Measurements from ENCODE around the gene RGPD3.
"Not testable (repeated sequence)": the region's sequence is repeated elsewhere in the genome, so short reads cannot be mapped to it uniquely, and the experiment has no call there.

DNA sequence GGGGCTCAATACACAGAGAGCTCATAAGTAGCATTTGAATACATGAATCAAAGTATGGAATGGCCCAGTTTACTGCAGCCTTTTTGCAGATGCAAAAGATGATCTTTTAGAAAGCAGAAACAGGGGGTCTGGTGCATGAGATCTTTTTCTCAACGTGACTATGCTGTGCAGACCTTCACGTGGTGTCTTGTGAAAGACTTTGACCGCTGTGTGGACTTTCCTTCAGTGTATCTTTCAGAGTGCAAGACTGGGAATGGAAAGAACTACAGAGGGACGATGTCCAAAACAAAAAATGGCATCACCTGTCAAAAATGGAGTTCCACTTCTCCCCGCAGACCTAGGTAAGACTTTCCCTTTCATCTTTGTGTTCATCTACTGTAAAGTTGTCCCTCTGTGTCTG is 77.5 kb downstream of the RGPD3 start:
- TF ChIP-seq ELF4 (IDR thresholded peaks at IDR 0.05); SP1 (IDR thresholded peaks at IDR 0.05); ARNT (IDR thresholded peaks at IDR 0.05); FOXA1 (IDR thresholded peaks at IDR 0.05); TARDBP (IDR thresholded peaks at IDR 0.05); L3MBTL2 (conservative IDR thresholded peaks at IDR 0.05): not testable (repeated sequence)
- TF ChIP-seq, protein P1, sequence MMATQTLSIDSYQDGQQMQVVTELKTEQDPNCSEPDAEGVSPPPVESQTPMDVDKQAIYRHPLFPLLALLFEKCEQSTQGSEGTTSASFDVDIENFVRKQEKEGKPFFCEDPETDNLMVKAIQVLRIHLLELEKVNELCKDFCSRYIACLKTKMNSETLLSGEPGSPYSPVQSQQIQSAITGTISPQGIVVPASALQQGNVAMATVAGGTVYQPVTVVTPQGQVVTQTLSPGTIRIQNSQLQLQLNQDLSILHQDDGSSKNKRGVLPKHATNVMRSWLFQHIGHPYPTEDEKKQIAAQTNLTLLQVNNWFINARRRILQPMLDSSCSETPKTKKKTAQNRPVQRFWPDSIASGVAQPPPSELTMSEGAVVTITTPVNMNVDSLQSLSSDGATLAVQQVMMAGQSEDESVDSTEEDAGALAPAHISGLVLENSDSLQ (IDR thresholded peaks at IDR 0.05): not testable (repeated sequence)
